ENCODE measurements around the gene CTDNEP1. TPM values are rescaled to one million over a fixed set of nuclear protein-coding genes. Genes with fewer than 3 reads are reported as not detected.

CTDNEP1 gene
- total and polyA plus RNA-seq, 4 donors = 11.0 to 28.6 (median 18.6) TPM

- DNase-seq (ENCODE audit: low spot score) = peak; percentile 47
- peaks cover 3 to 33% (median 28%) of the 10 kb centered on the region in 4 donors for H3K4me1 ChIP-seq (ENCODE audit: control insufficient read depth in 4 of 4, insufficient read depth in 4 of 4, low read length in 3 of 4)
- TF ChIP-seq HNF4G (IDR thresholded peaks at IDR 0.05) (no peak), ZBTB33 (IDR thresholded peaks at IDR 0.05) (no peak), JUND (IDR thresholded peaks at IDR 0.05) (no peak), TAF1 (conservative IDR thresholded peaks at IDR 0.05) (no peak), RXRA (IDR thresholded peaks at IDR 0.05) (no peak), SP1 (IDR thresholded peaks at IDR 0.05) (no peak), GABPA (IDR thresholded peaks at IDR 0.05 in 1 of 2, conservative IDR thresholded peaks at IDR 0.05 in 1 of 2) (no peak), CTCF (IDR thresholded peaks at IDR 0.05; ENCODE audit: low read depth, low read length, missing input control) (no peak), MAX (IDR thresholded peaks at IDR 0.05) (no peak), NR2F2 (IDR thresholded peaks at IDR 0.05) (no peak)
- H3K9me3 ChIP-seq (ENCODE audit: control insufficient read depth in 4 of 4, low read length in 3 of 4) = no peaks in the 10 kb centered on the region
- H3K36me3 ChIP-seq (ENCODE audit: control insufficient read depth in 4 of 4, insufficient read depth in 3 of 4, low read depth in 1 of 4, low read length in 3 of 4) = peaks cover 2 to 17% (median 9%) of the 10 kb centered on the region in 4 donors
- H3K9ac ChIP-seq (ENCODE audit: low read depth in 1 of 2, low read length in 2 of 2) = peak overlapping the region; percentile 87 to 95
- H3K27me3 ChIP-seq (ENCODE audit: control insufficient read depth in 4 of 4, insufficient read depth in 4 of 4, low read length in 3 of 4) = no peaks in the 10 kb centered on the region
- H3K4me3 ChIP-seq (ENCODE audit: low read depth in 1 of 3, low read length in 3 of 3) = peak overlapping the region; percentile 70 to 93 (median 85)
- WGBS = 1% methylated on average over 55 of the region's 55 CpGs
- H3K27ac ChIP-seq (ENCODE audit: low read depth in 1 of 2, low read length in 2 of 2) = peak overlapping the region; percentile 95 to 100
Measured at GRCh38 chr17:7250695-7251627, 573 bp downstream of the CTDNEP1 start.

- H3K27ac ChIP-seq (ENCODE audit: low read depth in 1 of 2, low read length in 2 of 2) = peak overlapping the region in 1 of 2 donors; percentile 15
- H3K9me3 ChIP-seq (ENCODE audit: control insufficient read depth in 4 of 4, low read length in 3 of 4) = no peaks in the 10 kb centered on the region
- no peak overlapping the region for H3K9ac ChIP-seq (ENCODE audit: low read depth in 1 of 2, low read length in 2 of 2)
- no peak for DNase-seq (ENCODE audit: low spot score)
- no peaks in the 10 kb centered on the region for H3K27me3 ChIP-seq (ENCODE audit: control insufficient read depth in 4 of 4, insufficient read depth in 4 of 4, low read length in 3 of 4)
- peak overlapping the region in 2 of 3 donors; percentile 85 to 93 for H3K4me3 ChIP-seq (ENCODE audit: low read depth in 1 of 3, low read length in 3 of 3)
- WGBS = 86% methylated on average over 7 of the region's 7 CpGs
- peaks cover 3 to 19% (median 12%) of the 10 kb centered on the region in 4 donors for H3K36me3 ChIP-seq (ENCODE audit: control insufficient read depth in 4 of 4, insufficient read depth in 3 of 4, low read depth in 1 of 4, low read length in 3 of 4)
- peaks cover 3 to 33% (median 28%) of the 10 kb centered on the region in 4 donors for H3K4me1 ChIP-seq (ENCODE audit: control insufficient read depth in 4 of 4, insufficient read depth in 4 of 4, low read length in 3 of 4)
- TF ChIP-seq YY1 (IDR thresholded peaks at IDR 0.05) (no peak), MAX (IDR thresholded peaks at IDR 0.05) (no peak)
Measured at GRCh38 chr17:7249830-7250229, 1.7 kb downstream of the CTDNEP1 start.

GRCh38 chr17:7249214-7249613 lies 2.3 kb downstream of the CTDNEP1 start:
- TF ChIP-seq RXRA (IDR thresholded peaks at IDR 0.05) = no peak
- TF ChIP-seq SP1 (IDR thresholded peaks at IDR 0.05) = no peak
- TF ChIP-seq GABPA (IDR thresholded peaks at IDR 0.05 in 1 of 2, conservative IDR thresholded peaks at IDR 0.05 in 1 of 2) = no peak
- TF ChIP-seq RAD21 (IDR thresholded peaks at IDR 0.05) = no peak
- no peak for TF ChIP-seq NR2F2 (IDR thresholded peaks at IDR 0.05)
- TF ChIP-seq TAF1 (conservative IDR thresholded peaks at IDR 0.05) = no peak
- no peak for TF ChIP-seq YY1 (IDR thresholded peaks at IDR 0.05)
- Histone ChIP-seq H3K4me1 (ENCODE audit: control insufficient read depth in 4 of 4, insufficient read depth in 4 of 4, low read length in 3 of 4) (peaks cover 3 to 33% (median 28%) of the 10 kb centered on the region in 4 donors), H3K36me3 (ENCODE audit: control insufficient read depth in 4 of 4, insufficient read depth in 3 of 4, low read depth in 1 of 4, low read length in 3 of 4) (peaks cover 3 to 22% (median 13%) of the 10 kb centered on the region in 4 donors), H3K9ac (ENCODE audit: low read depth in 1 of 2, low read length in 2 of 2) (no peak overlapping the region), H3K27ac (ENCODE audit: low read depth in 1 of 2, low read length in 2 of 2) (no peak overlapping the region), H3K4me3 (ENCODE audit: low read depth in 1 of 3, low read length in 3 of 3) (no peak overlapping the region), H3K27me3 (ENCODE audit: control insufficient read depth in 4 of 4, insufficient read depth in 4 of 4, low read length in 3 of 4) (no peaks in the 10 kb centered on the region), H3K9me3 (ENCODE audit: control insufficient read depth in 4 of 4, low read length in 3 of 4) (no peaks in the 10 kb centered on the region)
- 91% methylated on average over 6 of the region's 6 CpGs for WGBS
- DNase-seq (ENCODE audit: low spot score) = no peak
